HG03196 (cell line): Measurements from ENCODE around the gene TNS1.

ENCODE experiments used
- ATAC-seq: cut with Tn5 transposase; IDR thresholded peaks from one replicate; pipeline ENCODE4 v1.9.1; 2021; ENCODE audit not compliant: unreplicated experiment

Gene TNS1

GRCh38 chr2:218002143-218002844, 501 bp downstream of the TNS1 start:
- no peak for ATAC-seq

GRCh38 chr2:218001629-218002028, 1.2 kb downstream of the TNS1 start:
- no peak for ATAC-seq

- ATAC-seq: no peak
Measured at GRCh38 chr2:218000136-218000535, 2.7 kb downstream of the TNS1 start.

- ATAC-seq: no peak
Measured at GRCh38 chr2:217999595-217999959, 3.2 kb downstream of the TNS1 start.

GRCh38 chr2:217998926-217999594, 3.7 kb downstream of the TNS1 start:
- no peak for ATAC-seq

- no peak for ATAC-seq
Measured at GRCh38 chr2:217997510-217997909, 5.3 kb downstream of the TNS1 start.

GRCh38 chr2:217996361-217996760, 6.4 kb downstream of the TNS1 start:
- no peak for ATAC-seq

- no peak for ATAC-seq
Measured at GRCh38 chr2:217995731-217996231, 7.0 kb downstream of the TNS1 start.

GRCh38 chr2:217994776-217995274, 8.0 kb downstream of the TNS1 start:
- ATAC-seq: no peak

- no peak for ATAC-seq
Measured at GRCh38 chr2:217993817-217994463, 8.9 kb downstream of the TNS1 start.

GRCh38 chr2:217993138-217993537, 9.7 kb downstream of the TNS1 start:
- ATAC-seq: no peak

GRCh38 chr2:217992061-217992460, 10.7 kb downstream of the TNS1 start:
- ATAC-seq: no peak

GRCh38 chr2:217990791-217991465, 11.9 kb downstream of the TNS1 start:
- no peak for ATAC-seq

- ATAC-seq: no peak
Measured at GRCh38 chr2:217990389-217990788, 12.4 kb downstream of the TNS1 start.

- no peak for ATAC-seq
Measured at GRCh38 chr2:217989221-217989948, 13.4 kb downstream of the TNS1 start.

GRCh38 chr2:217988840-217989204, 14.0 kb downstream of the TNS1 start:
- ATAC-seq: no peak

GRCh38 chr2:217988014-217988839, 14.6 kb downstream of the TNS1 start:
- no peak for ATAC-seq

GRCh38 chr2:217987391-217987790, 15.4 kb downstream of the TNS1 start:
- no peak for ATAC-seq

GRCh38 chr2:217986256-217986961, 16.4 kb downstream of the TNS1 start:
- no peak for ATAC-seq
